ENCODE data around the gene CTNND2. TPM values are rescaled to one million over a fixed set of nuclear protein-coding genes. Genes with fewer than 3 reads are reported as not detected.
"Not testable (repeated sequence)": the region's sequence is repeated elsewhere in the genome, so short reads cannot be mapped to it uniquely, and the experiment has no call there.

CTNND2 gene
- total RNA-seq, 1 donor from 2014 or later: not detected

GRCh38 chr5:11104210-11104609 lies 800.0 kb downstream of the CTNND2 start:
- no peak for DNase-seq (ENCODE audit: low read depth)

DNA sequence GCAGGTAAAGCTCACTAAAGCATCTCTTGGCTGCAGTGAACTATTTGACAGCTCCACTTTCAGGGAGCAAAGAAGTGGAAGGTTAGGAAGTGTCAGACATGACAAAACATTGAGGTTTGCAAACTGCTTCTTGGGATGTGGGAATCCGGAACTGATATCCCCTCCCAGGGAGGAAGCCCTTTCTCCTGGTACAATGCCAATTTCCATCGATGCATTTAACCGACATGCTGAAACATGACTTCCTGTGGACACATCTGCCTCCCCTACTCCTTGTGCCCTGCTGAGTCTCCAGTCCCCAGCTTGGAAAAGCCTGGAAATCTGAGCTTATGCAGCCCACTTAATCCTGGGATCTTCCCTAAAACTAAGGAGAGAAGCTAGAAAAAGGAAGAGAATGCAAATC lies 820.1 kb downstream of the CTNND2 start:
- DNase-seq (ENCODE audit: low read depth): no peak

DNA sequence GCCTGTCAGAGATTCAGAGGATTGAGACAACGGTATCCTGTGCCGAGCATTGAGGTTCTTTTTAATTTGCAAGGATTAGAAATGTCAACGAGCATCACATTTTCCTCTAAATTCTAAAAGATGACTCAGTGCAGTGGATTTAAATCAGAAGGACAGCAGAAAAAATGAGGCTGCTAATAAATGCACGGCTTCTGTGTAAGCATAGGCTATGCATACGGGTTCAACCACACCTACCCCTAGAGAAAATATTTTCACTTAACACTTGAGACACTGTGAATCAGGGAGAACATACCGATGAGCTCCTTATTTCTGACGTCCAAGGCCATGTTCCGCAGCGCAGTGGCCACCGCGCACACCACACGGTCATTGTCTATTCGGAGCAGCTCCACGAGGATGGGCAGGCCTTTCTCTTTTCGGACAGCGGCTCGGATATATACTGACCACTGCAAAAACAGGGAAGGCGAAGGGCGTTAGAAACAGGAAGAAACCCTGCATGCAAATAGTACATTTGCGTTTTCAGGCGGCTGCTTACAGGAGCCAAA lies 821.8 kb downstream of the CTNND2 start:
- DNase-seq (ENCODE audit: low read depth): no peak

DNA sequence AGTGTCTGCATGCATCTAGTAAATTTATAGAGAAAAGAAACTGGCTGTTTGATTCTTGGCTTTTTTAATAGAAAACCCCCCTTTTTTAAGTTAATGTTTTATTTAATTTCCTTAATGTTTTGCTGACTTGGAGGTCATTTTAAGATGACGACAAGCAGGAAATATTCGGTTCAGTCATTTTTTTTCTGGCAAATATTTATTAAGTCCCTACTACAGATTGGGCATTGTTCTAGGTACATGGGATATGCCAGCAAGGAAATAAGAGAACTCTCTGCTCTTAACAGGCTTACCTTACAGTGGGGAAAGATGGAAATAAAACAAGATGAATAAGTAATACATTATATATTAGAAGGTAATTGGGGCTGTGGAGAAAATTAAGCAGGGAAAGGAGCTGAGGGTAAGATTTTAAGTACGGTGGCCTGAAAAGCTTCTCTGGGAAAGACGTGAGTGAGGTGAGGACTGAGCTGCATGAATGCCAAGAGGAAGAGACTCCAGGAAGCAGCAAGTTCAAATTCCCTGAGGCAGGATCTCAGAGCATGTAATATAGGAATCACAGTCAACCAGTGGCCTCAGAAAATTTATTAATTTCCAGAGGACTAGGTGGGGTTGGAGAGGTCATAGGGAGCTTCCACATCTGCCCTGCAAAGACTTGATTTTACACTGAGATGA lies 827.2 kb downstream of the CTNND2 start:
- peak; percentile 69 for DNase-seq (ENCODE audit: low read depth)

DNA sequence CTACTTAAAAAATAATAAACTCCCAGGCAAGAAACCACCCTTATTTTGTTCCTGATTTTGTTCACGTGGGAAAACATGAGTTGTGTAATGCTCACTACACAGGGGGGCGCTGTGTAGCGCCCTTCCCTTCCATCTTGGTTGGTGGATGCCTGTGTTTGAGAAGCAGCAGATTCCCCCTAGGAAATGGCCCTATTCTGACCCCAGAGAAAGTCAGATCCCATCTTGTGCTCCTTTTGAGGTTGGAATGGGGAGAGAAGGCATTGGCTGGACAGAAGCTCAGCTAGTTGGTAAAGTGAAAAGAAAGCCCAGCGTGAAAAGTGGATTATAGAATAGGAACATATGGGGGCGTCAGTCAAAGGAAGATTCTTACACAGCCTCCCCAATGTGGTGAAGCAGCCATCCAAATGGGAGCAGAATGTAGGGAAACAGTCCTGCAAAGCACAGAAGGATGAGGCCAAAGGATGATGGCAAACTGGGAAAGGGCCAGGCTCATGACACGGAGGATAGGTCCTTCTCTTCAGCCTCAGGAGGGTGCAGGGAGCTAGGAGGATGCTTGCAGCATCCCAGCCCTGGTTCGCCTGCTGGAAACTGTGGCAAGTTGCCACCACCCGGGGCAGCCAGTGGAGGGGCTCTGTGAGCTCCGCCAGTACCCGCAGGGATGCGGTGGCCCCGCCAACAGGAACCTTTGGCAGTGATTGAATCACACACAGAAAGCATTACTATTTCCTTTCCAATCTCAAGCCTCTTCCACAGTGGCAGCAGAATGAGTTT lies 829.0 kb downstream of the CTNND2 start:
- DNase-seq (ENCODE audit: low read depth): no peak

GRCh38 chr5:11072568-11072967 lies 831.7 kb downstream of the CTNND2 start:
- DNase-seq (ENCODE audit: low read depth): no peak

GRCh38 chr5:11072076-11072475 lies 832.2 kb downstream of the CTNND2 start:
- no peak for DNase-seq (ENCODE audit: low read depth)

DNA sequence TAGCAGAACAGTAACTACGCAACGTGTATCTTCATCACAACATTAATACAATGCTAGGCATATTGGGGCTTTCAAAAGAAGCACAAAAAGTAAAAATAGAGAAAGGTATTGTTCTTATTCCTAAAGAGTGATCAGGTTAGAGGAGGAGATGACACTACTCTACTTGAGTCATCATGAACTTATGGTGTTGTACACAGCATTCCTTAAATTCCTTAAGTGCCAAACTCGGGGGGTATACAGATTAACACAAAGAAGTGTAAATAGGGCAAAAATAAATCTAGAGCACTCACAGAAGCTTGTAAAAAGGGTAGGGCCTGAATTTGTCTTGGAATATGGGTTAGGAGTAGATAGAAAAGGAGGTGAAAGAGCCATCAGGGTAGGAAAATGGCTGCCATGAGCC lies 835.2 kb downstream of the CTNND2 start:
- DNase-seq (ENCODE audit: low read depth): peak; percentile 77

DNA sequence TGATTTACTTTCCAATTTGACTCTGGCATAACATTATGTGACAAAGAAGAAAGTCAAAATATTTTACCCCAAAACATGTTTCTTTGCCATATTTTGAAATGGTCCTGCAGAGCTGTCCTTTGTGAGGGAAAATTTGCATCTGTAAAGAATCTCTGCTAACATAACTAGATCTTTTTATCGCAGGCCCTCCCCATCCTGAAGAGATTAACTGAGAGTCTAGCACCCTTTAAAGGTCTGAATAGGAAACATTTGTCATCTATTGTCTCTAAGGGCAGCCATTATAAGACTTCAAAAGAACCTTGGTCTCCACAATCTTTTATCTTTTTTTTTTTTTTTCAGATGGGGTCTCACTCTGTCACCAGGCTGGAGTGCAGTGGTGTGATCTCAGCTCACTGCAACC lies 838.5 kb downstream of the CTNND2 start:
- not testable (repeated sequence) for DNase-seq (ENCODE audit: low read depth)

GRCh38 chr5:11064763-11065450 lies 839.3 kb downstream of the CTNND2 start:
- peak; percentile 58 for DNase-seq (ENCODE audit: low read depth)

DNA sequence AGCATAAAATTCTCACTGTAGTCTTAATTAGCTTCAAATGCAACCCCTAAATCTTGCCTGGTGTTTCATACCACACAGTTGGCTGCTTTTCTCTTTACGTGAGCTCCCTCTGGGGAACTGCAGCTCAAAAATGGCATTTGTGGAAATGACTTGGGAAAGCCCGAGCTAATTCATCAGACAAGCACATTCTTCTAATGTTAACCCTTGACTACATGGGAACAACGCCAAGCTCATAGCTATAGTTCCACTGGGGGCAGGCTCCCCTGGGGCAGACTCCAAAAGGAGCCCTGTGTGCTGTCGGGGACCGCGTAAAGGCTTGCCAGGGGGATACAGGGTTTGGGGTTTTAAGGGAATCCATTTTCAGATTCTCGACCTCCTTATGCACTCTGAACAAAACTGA lies 841.8 kb downstream of the CTNND2 start:
- peak; percentile 59 for DNase-seq (ENCODE audit: low read depth)

DNA sequence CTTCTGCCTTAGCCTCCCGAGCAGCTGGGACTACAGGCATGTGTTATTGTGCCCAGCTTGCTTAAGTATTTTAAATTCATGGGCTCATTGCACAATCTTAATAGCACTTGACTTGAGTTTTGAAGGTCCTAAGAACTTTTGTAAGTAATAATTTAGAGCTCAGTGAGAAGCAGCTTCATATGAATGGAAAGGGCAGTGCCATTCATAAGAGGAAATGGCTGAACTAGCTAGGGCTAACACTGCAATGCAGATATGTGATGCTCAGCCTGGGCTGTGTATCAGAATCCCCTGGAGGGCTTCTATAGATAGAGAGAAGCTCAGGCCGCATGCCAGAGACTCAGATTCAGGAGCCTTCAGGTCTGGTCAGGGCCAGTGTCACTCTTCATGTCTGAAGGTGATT lies 847.7 kb downstream of the CTNND2 start:
- no peak for DNase-seq (ENCODE audit: low read depth)

GRCh38 chr5:11054014-11054413 lies 850.2 kb downstream of the CTNND2 start:
- DNase-seq (ENCODE audit: low read depth): no peak

GRCh38 chr5:11052871-11053270 lies 851.4 kb downstream of the CTNND2 start:
- no peak for DNase-seq (ENCODE audit: low read depth)

DNA sequence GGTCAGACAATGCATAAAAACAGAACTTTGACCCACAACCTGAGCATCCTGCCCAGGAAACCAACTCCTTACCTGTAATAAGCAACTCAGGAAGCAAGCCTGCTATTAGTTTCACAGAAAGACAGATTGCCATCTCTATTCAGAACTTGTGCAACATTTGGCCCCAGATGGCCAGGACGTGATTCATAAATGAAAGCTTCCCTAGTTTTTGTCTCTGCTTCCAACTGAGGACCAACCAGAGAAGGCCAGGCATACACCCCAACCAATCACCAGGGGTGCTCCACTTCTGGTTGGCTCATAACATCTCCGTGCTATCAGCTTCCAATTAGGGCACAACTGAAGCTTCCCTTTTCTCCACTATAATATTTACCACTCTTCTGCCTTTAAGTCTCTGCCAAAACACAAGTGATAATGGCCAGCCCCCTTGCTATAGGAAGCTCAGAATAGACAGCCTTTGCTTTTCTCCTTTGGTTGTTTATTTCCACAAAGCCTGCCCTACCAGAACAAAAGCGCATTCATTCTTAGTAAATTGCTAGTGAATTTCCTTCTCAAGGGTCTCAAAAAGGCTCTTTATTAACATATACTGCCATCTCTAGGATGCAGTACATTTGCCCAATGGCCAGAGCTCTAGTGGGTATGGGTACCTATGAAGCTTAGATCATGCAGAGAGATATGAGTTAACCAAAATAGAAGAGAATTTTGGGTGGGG lies 853.5 kb downstream of the CTNND2 start:
- DNase-seq (ENCODE audit: low read depth): no peak

- DNase-seq (ENCODE audit: low read depth): no peak
Measured at GRCh38 chr5:11048760-11049159, 855.5 kb downstream of the CTNND2 start.

DNA sequence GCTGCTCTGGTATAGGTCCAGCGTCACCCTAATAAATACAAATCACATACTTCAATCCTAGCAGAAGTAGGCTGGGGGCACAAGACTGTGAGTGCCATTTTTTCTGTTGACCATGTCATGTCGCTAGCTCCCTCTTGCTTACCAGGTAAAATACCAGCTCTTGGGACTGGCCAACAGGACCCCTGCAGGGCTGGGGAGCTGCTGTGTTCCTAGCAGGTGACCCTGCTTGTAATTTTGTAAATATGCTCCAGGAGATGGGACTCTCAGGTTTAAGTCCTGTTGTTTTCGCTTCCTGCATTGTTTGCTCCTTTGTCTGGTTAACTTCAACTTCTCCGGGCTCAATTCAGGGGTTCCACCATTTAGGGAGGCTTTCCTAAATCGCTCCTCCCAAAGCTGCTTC lies 856.6 kb downstream of the CTNND2 start:
- no peak for DNase-seq (ENCODE audit: low read depth)

- DNase-seq (ENCODE audit: low read depth): no peak
Measured at GRCh38 chr5:11047030-11047429, 857.2 kb downstream of the CTNND2 start.

GRCh38 chr5:11046160-11046559 lies 858.1 kb downstream of the CTNND2 start:
- DNase-seq (ENCODE audit: low read depth): no peak

GRCh38 chr5:11045411-11045810 lies 858.8 kb downstream of the CTNND2 start:
- no peak for DNase-seq (ENCODE audit: low read depth)

DNA sequence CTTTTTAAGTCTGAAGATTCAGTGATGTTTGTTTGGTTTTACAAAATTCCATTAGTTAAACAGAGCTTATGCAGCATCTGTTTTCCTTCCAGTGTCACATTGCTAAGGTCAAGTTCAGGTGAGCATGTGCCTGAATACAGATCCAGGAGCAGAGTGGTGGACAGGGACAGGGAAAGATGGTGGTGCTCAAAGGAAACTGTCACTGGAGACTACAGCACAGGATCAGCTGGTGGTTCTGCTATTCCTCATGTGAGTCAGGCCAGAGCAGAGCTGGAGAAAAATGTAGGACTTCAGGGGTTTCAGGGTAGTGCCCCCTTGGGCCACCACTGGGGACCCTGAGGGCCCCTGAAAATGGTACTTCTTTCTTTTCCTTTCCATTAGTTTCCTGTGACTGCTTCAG lies 859.7 kb downstream of the CTNND2 start:
- DNase-seq (ENCODE audit: low read depth): no peak

DNA sequence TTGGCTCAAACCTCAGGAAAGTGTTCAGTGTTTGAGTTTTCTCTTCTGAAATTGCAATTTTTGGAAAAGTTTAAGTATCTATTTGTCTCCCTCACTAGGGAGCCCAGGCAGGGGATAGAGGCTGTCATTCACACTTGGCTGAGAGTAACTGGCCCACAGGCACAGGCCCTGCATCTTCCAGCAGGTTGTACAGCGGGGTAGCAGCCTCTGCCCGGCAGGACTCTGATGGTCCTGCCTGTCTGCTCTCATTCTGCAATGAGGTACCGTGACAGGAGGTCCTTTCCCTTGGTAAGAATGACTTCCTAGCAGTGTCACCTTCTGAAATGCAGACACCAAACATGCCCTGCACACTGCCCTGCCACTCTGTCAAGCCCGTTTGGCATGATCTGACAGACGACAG lies 860.4 kb downstream of the CTNND2 start:
- DNase-seq (ENCODE audit: low read depth): no peak
